Activated T-cell treated with anti-CD3 and anti-CD28 coated beads for 48 hours (primary cell): Measurements from ENCODE around the gene CPNE4.
"Not testable (repeated sequence)": the region's sequence is repeated elsewhere in the genome, so short reads cannot be mapped to it uniquely, and the experiment has no call there.

Source experiments
- DNase-seq: peaks from one replicate; pipeline ENCODE4 v3.0.0-alpha.2; 2020; ENCODE audit warnings: low read depth

The CPNE4 gene

GRCh38 chr3:131535596-131535995 is 499.2 kb downstream of the CPNE4 start:
- no peak for DNase-seq

DNA sequence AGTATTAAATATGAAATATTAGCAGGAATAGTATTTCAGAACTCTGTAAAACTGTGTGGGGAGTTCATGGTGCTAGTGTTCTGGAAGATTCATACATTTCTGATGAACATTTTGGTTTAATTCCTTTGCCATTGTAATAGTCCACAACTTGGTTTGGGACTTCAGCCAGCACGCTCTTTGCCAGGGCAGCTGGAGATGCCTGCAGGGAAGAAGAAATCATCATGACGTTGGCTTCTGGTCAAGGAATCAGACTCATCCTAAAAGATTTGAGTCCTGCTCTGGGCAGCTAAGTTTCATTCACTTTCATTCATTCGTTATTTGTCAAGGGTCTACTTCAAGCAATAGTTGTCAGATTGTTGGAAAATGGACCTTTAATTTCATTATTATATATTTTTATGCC is 499.7 kb downstream of the CPNE4 start:
- DNase-seq = no peak

- DNase-seq = no peak
Observed at GRCh38 chr3:131532645-131533044, 502.2 kb downstream of the CPNE4 start.

DNA sequence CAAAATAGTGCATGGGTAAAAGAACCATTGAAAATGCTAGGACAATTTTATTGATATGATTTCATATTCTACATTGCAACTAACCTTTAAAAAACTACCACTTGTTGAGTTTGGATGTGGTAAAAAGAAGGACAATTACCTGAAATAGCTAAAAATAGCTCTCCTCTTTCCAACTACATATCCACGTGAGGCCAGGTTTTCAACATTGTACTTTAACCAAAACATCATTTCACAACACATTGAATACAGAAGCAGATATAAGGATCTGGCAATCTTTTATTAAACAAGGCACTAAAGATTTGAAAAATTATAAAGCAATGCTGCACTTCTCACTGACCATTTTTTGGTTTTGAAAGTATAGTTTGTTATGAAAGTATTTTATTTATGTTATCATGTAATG is 504.0 kb downstream of the CPNE4 start:
- no peak for DNase-seq

DNA sequence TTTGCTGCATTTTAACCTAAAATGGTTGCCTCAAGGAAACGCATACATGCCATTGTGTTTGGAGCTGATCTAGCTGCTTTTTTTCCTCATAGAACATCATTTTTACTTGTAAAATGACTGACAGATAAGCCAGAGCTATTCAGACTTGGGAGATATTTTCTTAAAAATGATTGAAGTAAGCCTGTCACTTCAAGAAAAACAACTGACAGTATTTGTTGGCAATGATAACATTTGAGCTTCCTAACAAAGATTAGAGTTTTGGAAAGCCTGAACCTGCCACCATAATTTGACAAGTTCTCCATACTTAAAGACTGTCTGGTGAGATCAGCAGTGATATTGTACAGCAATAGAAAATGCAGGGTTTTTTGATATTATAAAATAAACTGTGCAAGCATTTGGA is 504.4 kb downstream of the CPNE4 start:
- DNase-seq = no peak

DNA sequence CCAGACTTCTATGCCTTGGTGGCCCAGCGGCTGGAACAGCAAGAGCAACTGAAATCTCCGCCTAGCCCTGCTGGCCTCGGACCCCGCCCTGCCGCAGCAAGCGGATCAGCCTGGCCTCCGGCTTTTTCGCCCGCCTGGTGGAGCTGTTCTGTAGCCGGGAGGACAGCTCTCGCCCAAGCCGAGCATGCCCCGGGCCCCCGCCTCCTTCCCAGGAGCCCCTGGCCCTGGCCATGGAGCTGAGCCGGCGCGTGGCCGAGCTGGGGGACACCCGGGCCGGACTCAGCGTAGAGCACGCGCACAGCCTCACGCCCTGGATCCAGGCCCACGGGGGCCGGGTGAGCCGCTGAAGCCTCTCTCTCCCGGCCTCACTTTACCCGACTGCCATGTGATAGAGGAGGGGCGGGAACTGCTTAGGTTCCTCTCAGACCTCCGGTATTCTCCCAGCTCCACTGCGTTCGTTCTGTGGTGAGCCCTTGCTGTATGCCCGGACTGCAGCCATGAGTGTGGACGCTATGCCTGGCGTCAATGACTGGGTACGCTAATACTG is 507.9 kb downstream of the CPNE4 start:
- peak; percentile 12 for DNase-seq

DNA sequence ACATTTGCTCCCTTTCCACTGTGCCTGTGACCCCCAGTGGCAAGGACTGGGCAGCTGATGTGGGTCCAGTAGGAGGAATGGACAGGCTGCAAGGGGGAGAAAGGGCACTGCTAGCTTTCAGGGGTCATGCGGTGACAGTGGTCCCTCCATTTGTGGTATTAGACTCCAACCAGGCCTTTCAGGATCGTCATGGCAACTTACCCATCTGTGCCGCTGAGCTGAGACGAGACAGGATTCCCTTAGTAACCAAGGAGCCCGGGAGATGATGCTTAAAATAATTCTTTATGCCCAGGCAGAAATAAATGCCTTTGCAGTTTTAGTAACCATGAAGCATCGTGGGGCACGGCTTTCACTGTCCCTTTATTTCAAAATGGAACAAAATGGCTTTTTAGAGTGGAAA is 516.1 kb downstream of the CPNE4 start:
- no peak for DNase-seq

GRCh38 chr3:131505421-131505820 is 529.4 kb downstream of the CPNE4 start:
- DNase-seq = no peak

DNA sequence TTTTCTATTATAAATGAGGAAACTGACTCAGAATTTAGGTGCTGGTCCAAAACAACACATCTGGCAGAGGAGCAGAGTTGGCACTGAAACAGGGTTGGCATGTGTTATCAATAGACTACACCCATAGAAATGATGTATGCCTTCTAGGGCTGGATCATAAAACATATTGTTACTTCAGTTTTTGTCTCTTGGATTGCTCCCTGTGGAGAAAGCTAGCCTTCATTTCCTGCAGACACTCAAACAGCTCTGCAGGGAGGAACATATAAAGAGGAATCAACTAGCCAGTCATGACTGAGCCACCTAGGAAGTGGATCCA is 531.5 kb downstream of the CPNE4 start:
- no peak for DNase-seq

GRCh38 chr3:131502530-131503319 is 532.1 kb downstream of the CPNE4 start, which contains the start of gene MRPL3:
Gene MRPL3, minus strand, starts transcription at chr3:131502971. Its CDS starts 150 bp downstream, at chr3:131502821.
- peak; percentile 81 for DNase-seq

DNA sequence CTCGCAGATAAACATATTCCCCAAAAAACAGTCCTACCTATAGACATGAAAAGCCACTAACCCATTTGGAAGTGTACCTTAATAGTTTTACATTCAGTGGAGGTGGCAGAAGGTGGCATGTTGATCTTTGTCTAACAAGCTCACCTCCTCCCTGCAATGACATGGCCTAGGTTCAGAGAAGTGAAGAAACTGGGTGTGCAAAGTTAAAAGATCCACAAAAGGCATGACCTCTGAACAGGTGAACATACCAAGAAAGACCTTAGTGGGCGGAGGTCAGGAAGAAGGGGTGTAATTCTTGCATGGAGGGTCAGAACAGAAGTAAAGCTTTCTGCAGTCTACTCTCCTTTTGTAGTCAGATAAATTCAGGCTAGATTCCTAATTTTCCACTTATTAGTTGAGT is 532.9 kb downstream of the CPNE4 start:
- no peak for DNase-seq

DNA sequence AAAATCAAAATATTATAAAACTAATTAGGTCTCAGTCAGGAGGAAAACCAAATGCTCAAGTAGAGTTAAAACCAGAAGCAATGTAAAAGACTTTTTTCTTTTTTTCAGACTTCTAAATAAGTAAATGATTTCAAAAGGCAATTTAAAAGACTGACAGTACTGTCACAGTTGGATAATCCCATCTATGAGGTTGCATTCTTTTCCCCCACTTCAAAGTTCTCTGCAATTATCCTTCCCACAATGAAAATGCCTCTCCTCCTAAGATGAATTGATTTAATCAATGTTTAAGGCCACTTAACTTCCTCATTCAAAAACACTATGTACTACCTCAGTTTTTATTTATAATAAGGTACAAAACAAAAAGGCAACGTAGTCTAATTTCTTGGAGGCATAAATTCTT is 540.1 kb downstream of the CPNE4 start:
- DNase-seq = no peak

DNA sequence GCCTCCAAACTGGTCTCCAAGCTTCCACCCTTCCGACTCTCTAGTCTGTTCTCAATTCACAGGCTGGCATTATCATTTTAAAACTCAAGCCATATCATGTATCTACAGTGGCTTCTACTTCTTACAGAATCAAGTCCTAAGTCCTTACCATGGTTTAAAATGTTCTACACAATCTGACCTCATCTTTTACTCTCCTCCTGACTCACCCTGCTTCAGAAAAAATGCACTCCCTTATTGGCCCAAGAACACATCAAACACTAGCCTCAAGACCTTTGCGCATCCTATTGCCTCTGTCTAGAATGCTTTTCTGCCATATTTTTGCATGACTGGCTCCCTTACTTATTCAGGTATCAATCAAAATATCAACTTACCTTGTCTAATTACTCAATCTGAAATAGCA is 543.0 kb downstream of the CPNE4 start:
- DNase-seq = no peak

GRCh38 chr3:131491084-131491483 is 543.7 kb downstream of the CPNE4 start:
- no peak for DNase-seq

DNA sequence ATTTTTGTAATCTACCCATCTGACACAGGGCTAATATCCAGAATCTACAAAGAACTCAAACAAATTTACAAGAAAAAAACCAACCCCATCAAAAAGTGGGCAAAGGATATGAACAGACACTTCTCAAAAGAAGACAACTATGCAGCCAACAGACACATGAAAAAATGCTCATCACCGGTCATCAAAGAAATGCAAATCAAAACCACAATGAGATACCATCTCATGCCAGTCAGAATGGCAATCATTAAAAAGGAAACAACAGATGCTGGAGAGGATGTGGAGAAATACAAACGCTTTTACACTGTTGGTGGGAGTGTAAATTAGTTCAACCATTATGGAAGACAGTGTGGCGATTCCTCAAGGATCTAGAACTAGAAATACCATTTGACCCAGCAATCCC is 548.3 kb downstream of the CPNE4 start:
- DNase-seq = not testable (repeated sequence)

DNA sequence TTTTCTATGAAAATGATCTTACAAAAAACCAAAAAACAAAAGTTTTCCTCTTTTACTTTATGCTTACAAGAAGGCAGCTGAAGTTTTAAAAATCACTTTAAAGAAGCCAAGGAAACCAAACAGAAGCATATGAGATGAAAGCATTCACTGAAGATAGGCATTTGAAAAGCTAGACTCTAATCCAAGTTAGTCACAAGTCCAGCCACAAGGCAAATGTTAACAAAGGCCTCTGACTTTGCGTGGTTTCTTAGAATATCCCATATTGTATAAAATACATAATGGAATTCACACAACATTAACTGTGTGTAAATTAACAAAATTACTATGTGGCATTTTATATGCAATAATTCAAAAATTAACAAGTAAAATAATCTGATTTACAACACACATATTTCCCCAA is 549.7 kb downstream of the CPNE4 start:
- no peak for DNase-seq

GRCh38 chr3:131484496-131485111 is 550.2 kb downstream of the CPNE4 start:
- no peak for DNase-seq
